Measurements from ENCODE around the gene GLCE.

DNA sequence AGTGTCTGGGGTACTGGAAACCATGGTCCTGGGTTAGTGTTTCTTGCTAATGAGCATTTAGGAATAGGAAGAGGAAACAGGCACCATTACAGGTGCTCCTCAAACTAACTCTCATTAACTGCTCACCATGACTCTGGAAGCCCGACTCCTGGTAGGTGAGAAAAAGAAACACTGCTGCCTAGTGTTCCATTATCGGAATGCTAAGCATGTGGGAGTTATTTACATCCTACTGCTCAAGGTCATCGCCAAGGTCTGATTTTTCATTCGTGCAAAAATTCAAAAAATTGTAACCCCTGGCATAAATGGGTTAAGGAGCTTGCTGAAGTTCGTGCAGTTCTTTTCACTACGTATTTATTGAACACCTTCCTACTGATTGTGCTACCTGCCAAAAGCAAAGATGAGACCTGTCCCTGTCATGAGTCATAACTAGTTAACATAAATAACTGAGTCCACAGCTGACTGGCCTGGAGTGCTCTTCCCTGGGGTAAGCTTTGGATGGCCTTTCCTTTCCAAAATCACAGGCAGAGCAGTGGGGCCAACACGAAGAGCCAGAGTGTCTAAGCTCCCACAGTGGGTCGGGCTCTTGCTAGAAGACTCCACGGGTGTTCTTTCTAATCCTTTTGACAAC is 115.6 kb downstream of the GLCE start:
- TF ChIP-seq, protein P1, sequence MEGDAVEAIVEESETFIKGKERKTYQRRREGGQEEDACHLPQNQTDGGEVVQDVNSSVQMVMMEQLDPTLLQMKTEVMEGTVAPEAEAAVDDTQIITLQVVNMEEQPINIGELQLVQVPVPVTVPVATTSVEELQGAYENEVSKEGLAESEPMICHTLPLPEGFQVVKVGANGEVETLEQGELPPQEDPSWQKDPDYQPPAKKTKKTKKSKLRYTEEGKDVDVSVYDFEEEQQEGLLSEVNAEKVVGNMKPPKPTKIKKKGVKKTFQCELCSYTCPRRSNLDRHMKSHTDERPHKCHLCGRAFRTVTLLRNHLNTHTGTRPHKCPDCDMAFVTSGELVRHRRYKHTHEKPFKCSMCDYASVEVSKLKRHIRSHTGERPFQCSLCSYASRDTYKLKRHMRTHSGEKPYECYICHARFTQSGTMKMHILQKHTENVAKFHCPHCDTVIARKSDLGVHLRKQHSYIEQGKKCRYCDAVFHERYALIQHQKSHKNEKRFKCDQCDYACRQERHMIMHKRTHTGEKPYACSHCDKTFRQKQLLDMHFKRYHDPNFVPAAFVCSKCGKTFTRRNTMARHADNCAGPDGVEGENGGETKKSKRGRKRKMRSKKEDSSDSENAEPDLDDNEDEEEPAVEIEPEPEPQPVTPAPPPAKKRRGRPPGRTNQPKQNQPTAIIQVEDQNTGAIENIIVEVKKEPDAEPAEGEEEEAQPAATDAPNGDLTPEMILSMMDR (IDR thresholded peaks at IDR 0.05; ENCODE audit: low read depth, low read length, missing input control): no peak
- no peak for TF ChIP-seq SP1 (IDR thresholded peaks at IDR 0.05)
- TF ChIP-seq RAD21 (IDR thresholded peaks at IDR 0.05): no peak
- TF ChIP-seq, protein P2, sequence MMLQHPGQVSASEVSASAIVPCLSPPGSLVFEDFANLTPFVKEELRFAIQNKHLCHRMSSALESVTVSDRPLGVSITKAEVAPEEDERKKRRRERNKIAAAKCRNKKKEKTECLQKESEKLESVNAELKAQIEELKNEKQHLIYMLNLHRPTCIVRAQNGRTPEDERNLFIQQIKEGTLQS (IDR thresholded peaks at IDR 0.05): no peak
- TF ChIP-seq GABPA (IDR thresholded peaks at IDR 0.05 in 1 of 2, conservative IDR thresholded peaks at IDR 0.05 in 1 of 2): no peak

Measured in liver (tissue), 3 donors.